H1 (cell line): ENCODE data around the gene TEX22. TPM values are rescaled to one million over a fixed set of nuclear protein-coding genes. Genes with fewer than 3 reads are reported as not detected.

Experiments
- CHD1 ChIP-seq: IDR thresholded peaks from 2 replicates; pipeline ENCODE4 v1.6.1; 2012; ENCODE audit warnings: low read depth, low read length, improper control_type of control experiment
- CHD7 ChIP-seq: fragments of 300-600 bp; sonication (generic); IDR thresholded peaks from 2 replicates; pipeline ENCODE4 v1.7.1; 2012; ENCODE audit warnings: low read length, moderate library complexity, mild to moderate bottlenecking, inconsistent platforms; ENCODE audit not compliant: insufficient replicate concordance
- HDAC2 ChIP-seq, 2 experiments: fragments of 300-600 bp in 1 of 2; sonication (generic) in 1 of 2; IDR thresholded peaks; 2 replicates each; pipeline ENCODE4 v1.6.1; 2011 to 2012; ENCODE audit warnings: low read depth in 2 of 2, low read length in 2 of 2, mild to moderate bottlenecking in 2 of 2, moderate library complexity in 2 of 2, borderline replicate concordance in 1 of 2, inconsistent platforms in 1 of 2
- POLR2A ChIP-seq, 2 experiments: IDR thresholded peaks; 1 replicate in 1 of 2; 2 replicates in 1 of 2; pipeline ENCODE4 v1.6.1; 2011; ENCODE audit warnings: low read depth in 2 of 2, low read length in 2 of 2, mild to moderate bottlenecking in 2 of 2; ENCODE audit errors: control extremely low read depth in 1 of 2
- SIN3A ChIP-seq, 2 experiments: IDR thresholded peaks in 1 of 2; conservative IDR thresholded peaks in 1 of 2; 2 replicates each; pipeline ENCODE4 v1.6.1; 2011 to 2012; ENCODE audit warnings: low read length in 2 of 2, improper control_type of control experiment in 1 of 2, low read depth in 1 of 2, mild to moderate bottlenecking in 1 of 2
- polyA plus RNA-seq, 7 experiments: library from polyadenylated mRNA; depleted of rRNA in 3 of 7; stranded (reverse) in 5 of 7; unstranded in 2 of 7; fragments of >200 nt in 5 of 7; fragments of 200-250 nt in 2 of 7; gene quantifications; 1 replicate in 5 of 7; 2 replicates in 1 of 7; 4 replicates in 1 of 7; pipeline versions ENCODE4 v1.2.1 to v1.2.3, GENCODE V29; 2011 to 2013; ENCODE audit warnings: missing spikeins in 2 of 7, mixed read lengths in 2 of 7
- total RNA-seq: library from RNA; stranded (reverse); fragmentation: NEBNext Ultra II Directional; extraction: Animal tissue kit (Norgen Biotek cat#: 25700); gene quantifications from 2 replicates; pipeline ENCODE4 v1.2.1, GENCODE V29; 2021

Gene TEX22
- total and polyA plus RNA-seq, 2 of the 8 experiments (the other 6 are each of a cell fraction or from before 2014, with no cell fraction given): 0.24 to 0.39 TPM

- no peak for TF ChIP-seq CHD7
- no peak for TF ChIP-seq HDAC2 (IDR thresholded peaks at IDR 0.05; ENCODE audit: borderline replicate concordance in 1 of 2, low read depth in 2 of 2, low read length in 2 of 2)
- TF ChIP-seq POLR2A (IDR thresholded peaks at IDR 0.05; ENCODE audit: control extremely low read depth in 1 of 2, low read depth in 2 of 2, low read length in 2 of 2): no peak
- no peak for TF ChIP-seq CHD1
- TF ChIP-seq SIN3A (conservative IDR thresholded peaks at IDR 0.05 in 1 of 2, IDR thresholded peaks at IDR 0.05 in 1 of 2; ENCODE audit: low read depth in 1 of 2, low read length in 2 of 2): no peak
Observed at GRCh38 chr14:105369653-105370040, 28.7 kb upstream of the TEX22 start (continued).
